Mammary epithelial cell (primary cell): ENCODE data around the gene DPF3.

ENCODE experiments used
- CTCF ChIP-seq, 2 donors: IDR thresholded peaks in 1 of 2; conservative IDR thresholded peaks in 1 of 2; 2 replicates each; pipeline ENCODE4 v1.5.1; 2011 to 2012; ENCODE audit warnings: inconsistent platforms in 2 of 2, low read length in 2 of 2, mild to moderate bottlenecking in 2 of 2, control low read depth in 1 of 2, low read depth in 1 of 2; ENCODE audit not compliant: insufficient read depth in 1 of 2; ENCODE audit errors: extremely low read depth in 1 of 2
- EZH2 ChIP-seq: IDR thresholded peaks from 2 replicates; pipeline ENCODE4 v1.6.1; 2012; ENCODE audit warnings: low read length, inconsistent platforms, borderline replicate concordance

GRCh38 chr14:72666610-72667009, 227.3 kb downstream of the DPF3 start:
- TF ChIP-seq CTCF (conservative IDR thresholded peaks at IDR 0.05 in 1 of 2, IDR thresholded peaks at IDR 0.05 in 1 of 2; ENCODE audit: extremely low read depth in 1 of 2, insufficient read depth in 1 of 2, low read depth in 1 of 2, low read length in 2 of 2) = no peak
- no peak for TF ChIP-seq EZH2
